ENCODE measurements around the gene RPGR. TPM values are rescaled to one million over a fixed set of nuclear protein-coding genes. Genes with fewer than 3 reads are reported as not detected.

RPGR gene
- polyA plus RNA-seq, 4 donors = 8.1 to 18.5 (median 14.7) TPM

GRCh38 chrX:38332505-38332904, 5.2 kb upstream of the RPGR start:
- no peak for DNase-seq (ENCODE audit: low read depth in 4 of 4, low spot score in 3 of 4)

DNA sequence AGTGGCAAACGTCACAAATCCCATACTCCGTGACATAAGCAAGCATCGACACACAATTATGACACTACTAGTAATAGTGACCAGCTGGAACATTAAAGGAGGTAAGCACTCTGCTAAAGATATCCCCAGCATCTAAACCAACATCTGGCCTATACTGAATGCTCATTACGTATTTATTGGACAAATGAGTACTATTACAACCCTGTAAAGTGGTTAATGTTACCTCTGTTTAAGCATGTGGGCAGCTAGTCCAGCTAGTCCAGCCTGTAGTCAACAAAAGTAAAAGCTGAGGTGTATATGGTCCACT, 419 bp upstream of the RPGR start:
- no peak for DNase-seq (ENCODE audit: low read depth in 4 of 4, low spot score in 3 of 4)

DNA sequence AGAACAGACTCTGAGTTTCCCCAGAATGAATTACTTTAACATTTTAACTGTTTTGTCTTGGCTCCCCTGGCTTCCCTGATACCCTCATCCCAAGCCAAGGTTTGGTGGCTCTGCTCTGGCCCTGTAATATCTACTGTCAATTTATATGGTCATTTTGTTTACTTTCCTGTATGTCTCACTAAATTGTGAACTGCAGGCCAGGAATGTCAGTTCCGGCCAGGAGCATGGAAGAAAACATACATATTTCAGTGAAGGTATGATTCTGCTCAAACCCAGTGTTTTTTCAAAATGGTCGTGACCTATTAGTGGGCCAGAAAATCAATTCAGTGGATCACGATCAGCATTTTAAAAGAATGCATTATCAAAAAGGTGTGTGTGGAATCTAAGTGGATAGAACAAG, 1.2 kb downstream of the RPGR start:
- DNase-seq (ENCODE audit: low read depth in 4 of 4, low spot score in 3 of 4) = no peak

DNA sequence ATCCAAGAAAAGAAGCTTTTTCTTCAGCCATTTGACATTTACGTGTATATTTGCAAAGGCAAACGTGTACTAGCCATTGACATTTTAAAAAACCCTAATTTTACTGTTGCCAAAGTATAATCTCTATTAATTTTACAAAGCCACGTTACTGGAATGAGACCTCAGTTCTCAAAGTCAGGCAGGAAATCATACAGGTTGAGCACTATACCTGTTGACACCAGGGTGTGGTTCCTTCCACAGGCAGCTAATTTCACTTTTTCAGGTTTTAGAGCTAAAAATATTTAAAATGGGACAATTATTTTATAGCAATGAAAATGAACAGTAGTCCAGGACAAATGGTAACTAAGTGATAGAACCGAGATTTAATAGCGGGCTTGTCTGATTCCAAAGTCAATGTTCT, 6.5 kb downstream of the RPGR start:
- no peak for DNase-seq (ENCODE audit: low read depth in 4 of 4, low spot score in 3 of 4)

DNA sequence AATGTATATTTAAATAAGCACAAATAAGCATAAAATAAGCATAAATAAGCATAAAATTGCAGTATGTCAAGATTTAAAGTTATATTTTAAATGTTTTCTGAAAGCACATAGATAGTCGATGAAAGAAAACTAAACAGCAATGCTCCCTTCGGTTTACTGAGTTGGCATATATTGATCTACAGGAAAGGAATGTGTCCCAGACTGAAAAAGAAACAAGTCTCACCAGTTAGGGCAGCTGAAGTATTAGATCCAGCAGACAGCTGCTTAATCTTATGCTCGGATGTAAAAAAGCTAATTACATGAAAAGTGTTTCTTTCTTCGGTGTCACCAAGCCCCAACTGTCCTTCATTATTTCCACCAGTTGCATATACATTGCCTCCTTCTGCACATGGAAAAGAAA, 8.7 kb downstream of the RPGR start:
- DNase-seq (ENCODE audit: low read depth in 4 of 4, low spot score in 3 of 4) = no peak

GRCh38 chrX:38318196-38318595, 9.1 kb downstream of the RPGR start:
- DNase-seq (ENCODE audit: low read depth in 4 of 4, low spot score in 3 of 4) = no peak

- no peak for DNase-seq (ENCODE audit: low read depth in 4 of 4, low spot score in 3 of 4)
These were observed 12.1 kb downstream of the RPGR start for GRCh38 chrX:38315186-38315585.

GRCh38 chrX:38313190-38313589, 14.1 kb downstream of the RPGR start:
- no peak for DNase-seq (ENCODE audit: low read depth in 4 of 4, low spot score in 3 of 4)

DNA sequence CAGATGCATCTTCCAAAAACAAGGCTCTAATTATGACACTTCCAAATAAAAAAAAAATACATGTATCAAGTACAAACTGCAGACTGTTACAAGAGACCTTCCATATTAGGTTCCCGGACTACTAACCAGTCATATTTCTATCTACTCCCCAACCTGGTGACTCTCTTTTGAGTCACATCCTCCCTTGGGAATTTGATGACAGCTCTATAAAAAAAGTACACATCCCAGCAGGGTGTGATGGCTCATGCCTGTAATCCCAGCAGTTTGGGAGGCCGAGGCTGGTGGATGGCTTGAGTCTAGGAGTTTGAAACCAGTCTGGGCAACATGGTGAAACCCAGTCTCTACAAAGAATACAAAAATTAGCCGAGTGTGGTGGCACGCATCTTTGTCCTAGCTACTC, 14.9 kb downstream of the RPGR start:
- no peak for DNase-seq (ENCODE audit: low read depth in 4 of 4, low spot score in 3 of 4)

GRCh38 chrX:38311743-38312142, 15.6 kb downstream of the RPGR start:
- no peak for DNase-seq (ENCODE audit: low read depth in 4 of 4, low spot score in 3 of 4)

DNA sequence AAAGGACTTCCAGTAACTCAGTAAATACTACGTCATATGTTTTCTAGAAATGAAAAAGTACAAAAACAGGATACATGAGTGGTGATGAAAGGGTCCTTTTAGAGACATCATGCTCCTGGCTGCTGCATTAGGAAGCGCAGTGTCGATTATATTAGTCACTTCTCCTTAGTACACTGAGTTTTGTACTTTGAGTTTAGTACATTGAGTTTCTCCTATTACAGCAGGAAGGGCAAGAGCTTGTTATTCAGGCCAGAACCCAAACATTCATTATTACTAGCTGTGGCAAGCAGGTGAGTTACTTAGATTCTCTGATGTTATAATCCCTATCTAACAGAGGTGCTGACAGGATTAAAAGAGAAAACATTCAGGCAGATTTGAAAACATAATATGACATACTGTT, 21.3 kb downstream of the RPGR start:
- DNase-seq (ENCODE audit: low read depth in 4 of 4, low spot score in 3 of 4) = no peak

- DNase-seq (ENCODE audit: low read depth in 4 of 4, low spot score in 3 of 4) = no peak
These were observed 23.3 kb downstream of the RPGR start for GRCh38 chrX:38304010-38304409.

GRCh38 chrX:38293741-38294140, 33.6 kb downstream of the RPGR start:
- DNase-seq (ENCODE audit: low read depth in 4 of 4, low spot score in 3 of 4) = no peak

- DNase-seq (ENCODE audit: low read depth in 4 of 4, low spot score in 3 of 4) = no peak
These were observed 39.6 kb downstream of the RPGR start for GRCh38 chrX:38287674-38288073.

- no peak for DNase-seq (ENCODE audit: low read depth in 4 of 4, low spot score in 3 of 4)
These were observed 41.7 kb downstream of the RPGR start for GRCh38 chrX:38285649-38286048.

DNA sequence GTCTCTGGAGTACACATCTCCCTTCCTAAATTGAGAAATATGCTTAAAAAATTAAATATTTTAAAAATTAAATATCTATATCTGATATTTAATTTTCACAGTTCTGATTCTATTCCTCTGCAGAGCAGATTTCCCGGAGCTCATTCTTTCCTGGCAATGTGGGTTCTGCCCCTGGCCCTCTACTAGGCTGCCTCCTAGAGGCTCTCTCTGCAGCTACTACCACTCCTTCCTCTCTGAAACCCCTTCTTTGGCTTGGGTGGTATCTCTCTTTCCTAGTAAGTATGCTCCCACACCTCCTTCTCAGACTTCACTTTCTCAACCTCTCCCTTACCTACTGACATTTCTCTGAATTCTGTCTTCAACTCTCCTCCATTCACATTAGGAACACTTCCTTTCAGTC, 45.3 kb downstream of the RPGR start:
- DNase-seq (ENCODE audit: low read depth in 4 of 4, low spot score in 3 of 4) = no peak

DNA sequence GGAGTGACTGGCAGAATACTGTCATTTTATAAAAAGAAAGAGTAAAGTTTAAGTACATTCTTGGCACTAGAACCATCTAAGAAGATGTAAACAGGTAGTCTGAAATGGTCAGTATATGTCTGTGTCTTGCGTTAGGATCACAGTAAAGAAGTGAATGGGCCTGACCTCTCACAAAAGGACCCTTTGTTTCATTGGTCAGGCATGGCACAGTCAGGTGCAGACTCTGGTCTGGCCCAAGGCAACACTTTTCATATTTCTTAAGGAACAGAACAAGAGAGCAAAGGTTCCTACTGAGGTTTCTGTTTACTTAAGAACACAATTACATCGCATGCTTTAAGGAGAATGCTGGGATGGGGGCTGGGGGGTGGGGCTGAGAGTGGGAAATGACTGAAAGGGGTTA, 48.1 kb downstream of the RPGR start:
- DNase-seq (ENCODE audit: low read depth in 4 of 4, low spot score in 3 of 4) = no peak

GRCh38 chrX:38278682-38279081, 48.6 kb downstream of the RPGR start:
- DNase-seq (ENCODE audit: low read depth in 4 of 4, low spot score in 3 of 4) = no peak

DNA sequence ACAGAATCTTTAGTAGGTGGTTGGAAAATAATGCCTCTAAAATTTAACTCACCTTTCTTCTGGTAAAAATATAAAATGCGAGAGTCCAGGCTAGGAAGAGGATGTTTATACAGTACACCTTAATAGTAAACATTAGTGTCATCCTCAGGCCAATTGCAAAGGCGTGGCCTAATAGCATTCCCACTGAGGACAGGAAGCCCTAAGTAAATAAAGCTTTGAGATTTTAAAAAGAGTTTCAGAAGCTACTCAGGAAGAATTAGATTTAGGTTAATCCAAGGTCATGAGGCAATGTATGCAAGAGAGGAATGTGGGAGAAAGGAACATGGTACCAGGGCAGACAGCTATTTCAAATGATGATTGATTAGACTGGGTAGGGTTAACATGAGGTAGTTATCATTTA, 49.5 kb downstream of the RPGR start:
- no peak for DNase-seq (ENCODE audit: low read depth in 4 of 4, low spot score in 3 of 4)

- no peak for DNase-seq (ENCODE audit: low read depth in 4 of 4, low spot score in 3 of 4)
These were observed 50.2 kb downstream of the RPGR start for GRCh38 chrX:38277136-38277535.

DNA sequence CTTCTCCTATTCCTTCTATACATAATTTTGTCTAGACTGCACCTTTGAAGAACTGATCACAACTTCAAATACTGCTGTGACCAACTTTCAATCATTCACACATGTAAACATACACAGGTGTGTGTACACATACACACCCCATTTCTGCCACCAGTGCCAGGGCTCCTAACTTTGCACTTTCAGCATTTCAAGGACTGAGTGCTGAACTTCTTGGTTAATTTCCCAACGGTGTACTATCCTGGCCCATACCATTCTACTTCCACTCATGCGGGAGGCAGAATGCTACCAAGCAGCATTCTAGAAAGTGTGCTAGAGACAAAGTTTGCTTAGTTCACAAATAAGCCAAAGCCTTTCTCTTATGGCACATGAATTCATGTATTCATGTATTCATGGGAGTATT, 51.2 kb downstream of the RPGR start:
- no peak for DNase-seq (ENCODE audit: low read depth in 4 of 4, low spot score in 3 of 4)

DNA sequence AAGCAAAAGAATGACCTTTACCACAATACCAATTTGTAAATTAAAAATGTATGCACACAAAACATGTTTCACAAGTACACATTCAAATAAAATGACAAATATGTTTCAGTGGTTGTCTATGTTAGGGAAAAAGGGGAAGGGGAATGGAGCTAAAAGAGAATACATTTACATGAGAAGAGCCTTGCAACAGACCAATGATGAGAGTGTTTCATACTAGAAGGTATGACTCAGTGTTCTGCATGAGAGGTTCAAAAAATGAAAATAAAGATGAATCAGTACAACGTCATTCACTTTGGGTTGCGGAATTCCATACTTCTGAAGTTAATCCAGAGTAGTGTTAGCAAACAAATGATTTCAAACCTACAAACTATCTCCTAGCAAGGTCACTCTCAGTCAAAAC, 51.7 kb downstream of the RPGR start:
- DNase-seq (ENCODE audit: low read depth in 4 of 4, low spot score in 3 of 4) = no peak

- no peak for DNase-seq (ENCODE audit: low read depth in 4 of 4, low spot score in 3 of 4)
These were observed 53.9 kb downstream of the RPGR start for GRCh38 chrX:38273453-38273852.

DNA sequence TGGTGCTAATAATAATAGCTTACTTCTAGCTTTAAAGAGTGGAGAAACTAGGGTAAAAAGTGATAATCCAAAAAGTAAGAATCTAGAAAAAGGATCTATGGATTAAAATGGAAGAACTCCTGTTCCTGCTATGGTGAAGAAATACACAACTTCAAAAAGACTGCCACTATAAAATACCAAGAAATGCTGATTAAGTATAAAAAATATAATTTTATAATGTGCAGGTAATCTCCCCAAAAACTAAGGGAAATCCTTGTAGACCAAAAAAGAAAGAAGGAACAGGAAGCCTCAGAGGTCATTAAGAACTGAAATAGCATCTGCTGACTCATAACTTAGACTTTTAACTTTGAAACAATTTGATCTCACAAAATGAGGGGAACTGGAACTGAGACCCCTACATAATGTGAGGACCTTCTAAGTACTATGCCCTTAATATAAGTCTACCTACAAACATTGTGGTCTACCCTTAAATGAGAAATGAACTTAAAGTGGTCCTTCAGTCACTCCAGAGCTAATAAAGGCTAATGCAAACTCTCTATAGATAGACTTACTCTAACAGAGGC, 56.1 kb downstream of the RPGR start:
- DNase-seq (ENCODE audit: low read depth in 4 of 4, low spot score in 3 of 4) = no peak
